ENCODE results near the gene TMC5.
"Not testable (repeated sequence)": the region's sequence is repeated elsewhere in the genome, so short reads cannot be mapped to it uniquely, and the experiment has no call there.

The TMC5 gene

DNA sequence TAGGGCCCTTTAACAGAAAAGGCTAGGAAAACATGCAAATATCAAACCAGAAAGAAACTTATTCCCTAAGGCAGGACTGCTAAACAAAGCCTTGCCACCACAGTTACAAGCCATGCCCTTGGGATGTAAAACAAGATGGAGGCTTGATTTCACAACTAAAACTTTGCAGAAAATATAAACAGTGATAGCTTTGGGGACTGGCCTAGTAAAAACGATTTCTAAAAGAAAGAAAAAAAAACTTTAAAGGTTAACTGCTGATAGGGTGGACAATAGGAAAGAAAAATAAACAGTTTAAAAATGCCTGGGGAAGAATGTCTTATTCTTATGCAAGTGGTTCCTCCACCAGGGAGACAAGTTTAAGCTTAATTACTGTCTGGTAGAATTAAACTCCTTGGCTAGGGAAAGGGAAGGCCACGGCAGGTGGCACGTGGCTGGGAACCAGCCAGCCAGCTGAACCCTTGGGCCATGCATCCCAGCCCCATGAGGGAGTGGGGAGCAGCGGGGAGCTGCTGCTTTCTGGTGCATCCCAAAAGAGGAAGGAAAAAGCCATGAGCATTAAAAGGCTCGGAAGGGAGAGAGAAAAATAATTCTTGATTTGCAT lies 10.7 kb upstream of the TMC5 start:
- DNase-seq (ENCODE audit: low read depth in 2 of 2) = no peak

DNA sequence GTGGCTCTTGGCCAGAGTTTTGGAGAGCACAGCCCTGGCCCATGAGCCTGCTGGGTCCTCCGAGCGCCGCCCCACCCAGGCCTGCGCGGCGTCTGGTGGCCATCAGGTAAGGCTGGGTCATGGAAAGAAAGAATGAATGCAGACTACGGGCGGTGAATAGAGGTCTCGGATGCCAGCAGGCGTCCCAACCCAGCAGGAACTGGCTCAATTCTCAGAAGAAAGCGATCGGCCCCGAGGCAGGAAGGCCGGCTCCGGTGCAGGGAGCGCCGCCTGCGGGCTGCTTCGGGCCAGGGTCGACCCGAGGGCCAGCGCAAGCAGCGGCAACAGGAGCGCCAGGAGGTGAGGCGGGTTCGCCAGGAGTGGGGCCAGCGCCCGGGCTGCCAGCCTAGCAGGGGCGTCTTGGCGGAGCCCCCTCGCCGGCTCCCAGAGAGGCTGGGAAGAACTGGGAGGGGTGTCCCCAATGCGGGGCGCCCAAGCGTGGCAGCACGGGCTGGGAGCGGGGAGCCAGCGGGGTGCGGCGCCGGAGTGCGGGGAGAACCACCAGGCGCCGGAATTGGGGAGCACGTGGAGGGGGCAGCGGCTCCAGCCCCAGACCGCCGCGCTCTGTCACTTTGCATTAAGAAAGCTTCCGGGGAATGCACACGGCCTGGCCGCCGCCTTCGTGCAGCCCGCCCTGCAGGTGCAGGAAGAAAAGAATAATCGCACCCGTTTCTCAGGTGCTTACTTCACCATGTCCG lies 7.1 kb upstream of the TMC5 start:
- DNase-seq (ENCODE audit: low read depth in 2 of 2) = no peak

GRCh38 chr16:19411298-19411697 lies 6.4 kb upstream of the TMC5 start:
- DNase-seq (ENCODE audit: low read depth in 2 of 2) = no peak

DNA sequence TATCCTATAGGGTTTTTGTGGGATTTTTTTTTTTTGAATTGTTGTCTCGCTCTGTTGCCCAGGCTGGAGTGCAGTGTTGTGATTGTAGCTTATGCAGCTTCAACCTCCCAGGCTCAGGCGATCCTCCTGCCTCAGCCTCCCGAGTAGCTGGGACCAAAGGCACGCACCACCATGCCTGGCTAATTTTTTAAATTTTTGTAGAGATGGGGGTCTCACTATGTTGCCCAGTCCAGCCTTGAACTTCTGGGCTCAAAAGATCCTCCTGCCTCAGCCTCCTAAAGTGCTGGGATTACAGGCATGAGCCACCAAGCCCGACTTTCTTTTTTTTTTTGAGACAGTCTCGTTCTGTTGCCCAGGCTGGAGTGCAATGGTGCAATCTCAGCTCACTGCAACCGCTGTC lies 5.6 kb upstream of the TMC5 start:
- not testable (repeated sequence) for DNase-seq (ENCODE audit: low read depth in 2 of 2)

GRCh38 chr16:19415461-19415860 lies 2.2 kb upstream of the TMC5 start:
- no peak for DNase-seq (ENCODE audit: low read depth in 2 of 2)

DNA sequence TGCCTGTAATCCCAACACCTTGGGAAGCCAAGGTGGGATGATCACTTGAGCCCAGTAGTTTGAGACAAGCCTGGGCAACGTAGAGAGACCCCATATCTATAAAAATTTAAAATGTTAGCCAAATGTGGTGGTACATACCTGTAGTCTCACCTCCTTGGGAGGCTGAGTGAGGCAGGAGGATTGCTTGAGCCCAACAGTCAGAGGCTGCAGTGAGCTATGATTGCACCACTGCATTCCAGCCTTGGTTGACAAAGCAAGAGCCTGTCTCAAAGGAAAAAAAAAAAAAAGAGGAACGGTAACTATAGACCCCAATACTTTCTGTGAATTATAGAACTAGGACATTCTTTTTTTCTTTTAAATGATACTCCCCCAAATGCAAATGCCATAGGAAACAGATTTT lies 1.8 kb upstream of the TMC5 start:
- no peak for DNase-seq (ENCODE audit: low read depth in 2 of 2)

GRCh38 chr16:19418200-19418599 lies 517 bp downstream of the TMC5 start:
- DNase-seq (ENCODE audit: low read depth in 2 of 2) = no peak

- DNase-seq (ENCODE audit: low read depth in 2 of 2) = no peak
These were observed 2.0 kb downstream of the TMC5 start for GRCh38 chr16:19419698-19420075.

DNA sequence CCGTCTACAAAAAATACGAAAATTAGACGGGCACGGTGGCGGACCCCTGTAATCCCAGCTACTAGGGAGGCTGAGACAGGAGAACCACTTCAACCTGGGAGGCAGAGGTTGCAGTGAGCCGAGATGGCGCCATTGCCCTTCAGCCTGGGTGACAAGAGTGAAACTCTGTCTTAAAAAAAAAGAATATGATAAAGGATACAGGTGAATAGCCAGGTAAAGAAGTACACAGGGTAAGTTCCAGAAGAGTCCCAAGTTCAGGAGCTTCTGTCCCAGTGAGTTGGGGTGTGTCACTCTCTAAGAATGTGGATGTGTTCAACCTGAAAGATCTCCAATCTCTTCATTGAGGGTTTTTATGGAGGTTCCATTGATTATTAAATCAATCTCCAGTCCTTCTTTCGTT lies 6.8 kb downstream of the TMC5 start:
- no peak for DNase-seq (ENCODE audit: low read depth in 2 of 2)

- DNase-seq (ENCODE audit: low read depth in 2 of 2) = no peak
These were observed 12.7 kb downstream of the TMC5 start for GRCh38 chr16:19430345-19430744.

- DNase-seq (ENCODE audit: low read depth in 2 of 2) = no peak
These were observed 14.1 kb downstream of the TMC5 start for GRCh38 chr16:19431636-19432340.

DNA sequence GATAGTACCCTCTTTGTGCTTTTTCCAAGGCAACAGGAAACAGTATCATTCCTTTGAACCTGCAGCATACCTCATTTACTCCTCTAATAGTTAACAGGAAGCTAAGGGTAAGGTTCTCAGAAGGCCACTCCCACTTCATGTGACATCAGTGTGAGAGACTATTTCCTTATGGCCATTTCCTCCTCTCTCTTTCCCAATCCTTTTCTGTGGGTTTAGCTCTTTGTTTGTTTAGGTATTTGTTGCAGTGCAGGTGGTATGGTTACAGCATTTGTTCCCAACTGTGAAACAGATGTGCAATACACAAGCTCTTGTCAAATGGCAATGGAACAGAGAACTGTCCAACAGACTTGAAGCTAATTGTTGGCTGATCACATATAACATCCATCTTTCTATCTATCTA lies 14.7 kb downstream of the TMC5 start:
- no peak for DNase-seq (ENCODE audit: low read depth in 2 of 2)

- no peak for DNase-seq (ENCODE audit: low read depth in 2 of 2)
These were observed 16.9 kb downstream of the TMC5 start for GRCh38 chr16:19434584-19434983.

DNA sequence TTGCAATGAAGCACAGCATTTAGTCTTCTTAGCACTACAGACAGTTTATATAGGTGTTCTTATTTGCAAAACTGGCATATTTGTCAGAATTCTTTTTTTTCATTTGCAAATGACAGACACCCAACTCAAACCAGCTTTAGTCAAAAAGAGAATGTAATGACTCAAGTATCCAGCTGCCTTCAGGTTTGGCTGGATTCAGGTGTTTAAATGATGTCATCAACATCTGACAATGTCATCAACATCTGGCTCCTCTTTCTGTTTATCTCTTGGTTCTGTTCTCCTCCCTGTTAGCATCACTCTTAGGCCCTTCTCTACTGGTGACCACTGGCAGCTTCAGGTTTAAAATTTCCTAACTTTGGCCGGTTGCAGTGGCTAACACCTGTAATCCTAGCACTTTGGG lies 18.9 kb downstream of the TMC5 start:
- no peak for DNase-seq (ENCODE audit: low read depth in 2 of 2)

DNA sequence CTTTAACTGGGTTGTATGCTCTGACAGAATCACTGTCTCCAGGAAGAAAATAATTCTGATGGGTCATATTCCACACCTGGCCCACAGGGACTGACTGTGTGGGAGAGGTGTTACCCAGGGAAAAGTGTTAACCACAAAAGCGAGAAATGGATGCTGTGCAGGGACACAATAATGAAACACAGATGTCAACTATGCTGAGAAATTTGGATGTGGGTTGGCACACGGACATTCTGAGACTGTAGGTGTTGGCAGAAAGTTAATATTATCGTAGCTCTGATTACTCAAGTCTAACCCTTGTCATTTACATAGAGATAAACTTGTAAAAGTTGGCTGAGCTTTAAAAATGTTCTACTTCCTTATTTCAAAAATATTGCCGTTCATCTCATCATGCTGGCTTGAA lies 19.6 kb downstream of the TMC5 start:
- no peak for DNase-seq (ENCODE audit: low read depth in 2 of 2)

DNA sequence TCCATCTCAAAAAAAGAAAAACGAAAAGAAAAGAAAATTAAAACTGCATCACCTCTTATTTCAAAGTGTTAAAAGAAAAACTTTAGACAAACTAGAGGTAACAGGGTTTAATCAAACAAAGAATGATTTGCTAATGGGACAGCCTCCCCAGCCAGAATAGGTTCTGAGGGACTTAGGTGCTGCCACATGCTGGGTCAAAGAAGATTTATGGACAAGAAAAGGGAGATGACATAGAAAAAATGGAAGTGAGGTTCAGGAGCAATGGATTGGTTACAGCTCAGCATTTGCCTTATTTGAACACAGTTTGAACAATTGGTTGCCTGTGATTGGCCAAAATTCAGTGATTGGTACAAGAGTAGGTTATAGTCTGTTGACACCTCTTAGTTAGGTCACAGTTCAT lies 21.1 kb downstream of the TMC5 start:
- DNase-seq (ENCODE audit: low read depth in 2 of 2) = no peak

- no peak for DNase-seq (ENCODE audit: low read depth in 2 of 2)
These were observed 21.8 kb downstream of the TMC5 start for GRCh38 chr16:19439483-19439882.

DNA sequence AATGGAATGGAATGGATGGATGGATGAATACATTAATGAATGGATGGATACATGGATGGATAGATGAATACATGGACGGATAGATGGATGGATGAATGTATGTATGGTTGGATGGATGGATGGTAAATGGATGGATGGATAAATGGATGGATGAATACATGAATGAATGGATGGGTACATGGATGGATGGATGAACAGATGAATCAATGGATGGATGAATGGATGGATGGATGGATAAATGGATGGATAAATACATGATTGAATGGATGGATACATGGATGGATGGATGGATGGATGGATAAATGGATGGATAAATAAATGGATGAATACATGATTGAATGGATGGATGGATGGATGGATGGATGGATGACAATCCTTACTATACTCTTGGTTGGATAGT lies 26.0 kb downstream of the TMC5 start:
- DNase-seq (ENCODE audit: low read depth in 2 of 2) = no peak

DNA sequence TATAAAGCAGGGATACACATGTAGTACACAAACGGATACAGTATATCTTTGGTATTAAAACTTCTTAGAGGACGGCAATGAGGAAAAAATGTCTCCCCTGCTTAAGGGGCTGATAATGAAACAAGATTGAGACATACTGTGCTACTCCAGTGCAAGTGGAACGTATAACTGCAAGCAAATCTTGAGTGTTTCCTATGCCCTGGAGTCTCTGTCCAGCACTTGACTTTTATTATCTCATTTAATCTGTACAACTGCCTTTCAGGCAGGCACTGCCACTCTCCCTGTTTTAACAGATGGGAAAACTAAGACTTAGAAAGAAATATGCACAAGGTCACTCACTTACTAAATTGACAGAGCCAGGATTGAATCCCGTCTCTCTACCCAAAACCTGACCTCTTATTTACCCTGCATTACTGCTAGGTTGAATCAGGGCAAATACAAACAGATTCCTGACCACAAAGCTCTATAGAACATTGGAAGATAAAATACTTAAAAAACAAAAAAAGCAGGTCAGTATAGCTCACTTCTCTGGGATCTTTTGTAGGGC lies 28.7 kb downstream of the TMC5 start:
- no peak for DNase-seq (ENCODE audit: low read depth in 2 of 2)

- DNase-seq (ENCODE audit: low read depth in 2 of 2) = no peak
These were observed 29.2 kb downstream of the TMC5 start for GRCh38 chr16:19446886-19447285.

DNA sequence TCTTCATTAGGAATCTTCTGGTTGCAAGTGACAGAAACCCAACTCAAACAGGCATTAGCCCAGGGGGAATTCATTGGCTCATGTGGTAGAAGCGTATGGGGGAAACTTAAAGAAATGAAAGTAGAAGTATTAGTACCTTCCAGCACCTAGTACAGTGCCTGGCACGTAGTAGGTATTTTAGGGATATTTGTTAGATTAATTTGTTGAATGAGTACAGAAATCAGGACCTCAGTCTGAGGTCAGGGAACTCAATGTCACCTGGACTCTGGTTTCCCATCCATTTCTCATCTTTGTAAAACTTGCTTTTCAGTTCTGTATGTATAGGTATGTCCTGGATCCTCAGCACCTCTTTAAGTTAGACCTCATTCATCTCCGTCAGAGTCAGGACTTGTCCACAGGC lies 32.5 kb downstream of the TMC5 start:
- no peak for DNase-seq (ENCODE audit: low read depth in 2 of 2)

DNA sequence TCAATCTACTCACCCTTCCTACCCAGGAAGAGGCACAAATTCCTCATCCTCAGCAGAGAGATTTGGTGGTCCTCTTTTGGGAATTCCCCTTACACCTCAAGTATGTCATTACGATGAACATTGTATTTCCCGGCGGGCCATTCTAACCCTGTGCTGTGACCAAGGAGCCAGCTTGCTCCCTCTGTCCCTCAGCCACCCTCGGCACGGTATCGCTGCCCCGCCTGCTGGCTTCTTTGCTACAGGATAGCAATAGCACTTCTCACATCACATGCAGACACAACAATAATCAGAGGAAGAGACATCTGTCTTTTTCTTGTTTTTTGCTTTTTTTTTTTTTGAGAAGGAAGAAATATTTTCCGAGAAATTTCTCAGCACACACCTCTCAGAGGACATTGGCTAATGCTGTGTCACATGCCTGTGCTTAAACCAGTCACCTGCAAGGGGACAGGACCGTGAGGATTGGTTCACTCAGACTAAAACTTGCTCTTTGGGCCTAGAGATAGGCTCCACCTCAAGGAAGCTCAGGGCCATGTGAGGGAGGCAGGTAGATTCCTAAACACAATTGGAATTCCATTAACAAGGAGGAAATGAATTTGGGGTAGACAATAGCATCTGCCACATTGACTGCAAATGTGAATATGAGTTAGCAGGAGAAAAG lies 41.2 kb downstream of the TMC5 start:
- no peak for DNase-seq (ENCODE audit: low read depth in 2 of 2)
